Stimulated activated CD4-positive, alpha-beta T cell treated with anti-CD3 and anti-CD28 coated beads, Interleukin-12 subunit alpha, Interleukin-12 subunit beta, amount 100 ng/mL, for 4 hours (primary cell): Measurements from ENCODE around the gene RAP1A.
"Not testable (repeated sequence)": the region's sequence is repeated elsewhere in the genome, so short reads cannot be mapped to it uniquely, and the experiment has no call there.

Experiments used
- DNase-seq: peaks from one replicate; pipeline ENCODE4 v3.0.0-alpha.2; 2020

RAP1A gene

DNA sequence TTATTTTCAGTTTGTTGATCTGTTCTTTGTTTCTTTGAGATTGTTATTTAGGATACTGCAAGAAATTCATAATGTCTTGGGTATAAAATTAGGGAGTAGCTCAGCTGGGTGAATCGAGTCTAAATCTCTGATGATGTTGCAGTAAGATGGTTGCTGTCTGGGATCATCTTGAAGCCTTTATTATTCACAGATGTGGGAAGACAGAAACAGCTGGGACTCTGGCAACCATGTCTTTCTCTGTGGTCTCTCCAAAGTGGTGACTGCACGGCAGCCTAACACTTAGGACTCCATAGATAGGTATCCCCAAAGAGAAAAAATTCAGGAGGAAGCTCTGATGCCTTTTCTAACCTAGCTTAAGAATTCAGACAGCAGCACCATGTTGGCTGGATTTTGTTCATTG, 52.7 kb downstream of the RAP1A start:
- DNase-seq: no peak

DNA sequence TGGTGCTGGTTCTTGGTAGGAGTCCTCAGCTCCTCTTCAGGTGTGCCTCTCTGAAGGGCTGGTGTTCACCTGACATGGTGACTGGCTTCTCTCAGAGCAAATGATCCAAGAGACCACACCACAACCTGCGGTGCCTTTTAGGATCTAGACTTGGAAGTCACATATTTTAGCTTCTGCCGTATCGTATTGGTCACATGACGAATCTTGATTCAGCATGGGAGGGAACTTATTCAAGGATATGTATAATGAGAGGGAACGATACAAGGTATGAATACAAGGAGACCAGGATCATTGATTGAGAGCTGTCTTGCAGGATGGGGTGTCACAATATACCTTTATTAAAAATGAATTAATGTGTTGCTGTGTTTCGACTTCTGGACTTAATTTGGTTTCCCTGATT, 58.0 kb downstream of the RAP1A start:
- no peak for DNase-seq

- no peak for DNase-seq
Measured at GRCh38 chr1:111679541-111679940, 60.0 kb downstream of the RAP1A start.

GRCh38 chr1:111680212-111680800, 60.7 kb downstream of the RAP1A start:
- not testable (repeated sequence) for DNase-seq

DNA sequence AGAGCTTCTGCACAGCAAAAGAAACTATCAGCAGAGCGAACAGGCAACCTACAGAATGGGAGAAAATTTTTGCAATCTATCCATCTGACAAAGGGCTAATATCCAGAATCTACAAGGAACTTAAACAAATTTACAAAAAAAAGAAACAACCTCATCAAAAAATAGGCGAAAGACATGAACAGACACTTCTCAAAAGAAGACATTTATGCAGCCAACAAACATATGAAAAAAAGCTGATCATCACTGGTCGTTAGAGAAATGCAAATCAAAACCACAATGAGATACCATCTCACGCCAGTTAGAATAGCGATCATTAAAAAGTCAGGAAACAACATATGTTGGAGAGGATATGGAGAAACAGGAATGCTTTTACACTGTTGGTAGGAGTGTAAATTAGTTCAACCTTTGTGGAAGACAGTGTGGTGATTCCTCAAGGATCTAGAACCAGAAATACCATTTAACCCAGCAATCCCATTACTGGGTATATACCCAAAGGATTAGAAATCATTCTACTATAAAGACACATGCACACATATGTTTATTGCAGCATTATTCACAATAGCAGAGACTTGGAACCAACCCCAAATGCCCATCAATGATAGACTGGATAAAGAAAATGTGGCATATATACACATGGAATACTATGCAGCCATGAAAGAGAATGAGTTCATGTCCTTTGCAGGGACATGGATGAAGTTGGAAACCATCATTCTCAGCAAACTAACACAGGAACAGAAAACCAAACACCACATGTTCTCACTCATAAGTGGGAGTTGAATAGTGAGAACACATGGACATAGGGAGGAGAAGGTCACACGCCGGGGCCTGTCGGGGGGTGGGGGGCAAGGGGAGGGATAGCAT, 65.9 kb downstream of the RAP1A start:
- not testable (repeated sequence) for DNase-seq

DNA sequence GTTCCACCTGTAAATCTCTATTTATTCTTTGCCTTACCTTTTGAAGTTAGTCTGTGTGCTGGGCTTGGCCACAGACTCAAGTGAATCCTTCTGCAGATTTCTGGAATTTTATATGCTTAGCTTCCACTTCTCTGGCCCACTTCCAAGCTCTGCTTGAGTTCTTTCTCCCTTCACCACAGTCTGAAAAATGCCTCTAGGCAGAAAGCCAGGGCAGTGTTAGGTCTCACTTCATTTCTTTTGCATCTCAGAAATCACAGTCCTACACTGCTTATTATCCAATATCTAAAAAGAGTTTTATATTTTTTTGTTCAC, 70.7 kb downstream of the RAP1A start:
- no peak for DNase-seq

- DNase-seq: no peak
Measured at GRCh38 chr1:111691886-111692285, 72.3 kb downstream of the RAP1A start.

DNA sequence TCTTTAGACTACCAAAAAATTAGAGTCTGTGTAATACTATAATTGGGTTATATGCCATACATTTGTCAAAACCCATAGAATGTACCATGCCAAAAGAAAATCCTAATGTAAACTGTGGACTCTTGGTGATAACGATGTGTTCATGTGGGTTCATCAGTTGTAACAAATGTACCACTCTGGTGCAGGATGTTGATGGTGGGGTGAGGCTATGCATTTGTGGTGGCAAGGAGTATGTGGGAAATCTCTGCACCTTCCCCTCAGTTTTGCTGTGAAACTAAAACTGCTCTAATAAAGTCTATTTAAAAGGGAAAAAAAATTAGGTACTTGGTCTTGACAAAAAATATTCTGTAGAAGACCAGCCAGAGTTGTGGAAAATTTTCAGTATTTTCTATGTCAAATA, 76.2 kb downstream of the RAP1A start:
- DNase-seq: no peak

- no peak for DNase-seq
Measured at GRCh38 chr1:111696330-111696729, 76.7 kb downstream of the RAP1A start.

- DNase-seq: no peak
Measured at GRCh38 chr1:111699268-111699667, 79.7 kb downstream of the RAP1A start.

DNA sequence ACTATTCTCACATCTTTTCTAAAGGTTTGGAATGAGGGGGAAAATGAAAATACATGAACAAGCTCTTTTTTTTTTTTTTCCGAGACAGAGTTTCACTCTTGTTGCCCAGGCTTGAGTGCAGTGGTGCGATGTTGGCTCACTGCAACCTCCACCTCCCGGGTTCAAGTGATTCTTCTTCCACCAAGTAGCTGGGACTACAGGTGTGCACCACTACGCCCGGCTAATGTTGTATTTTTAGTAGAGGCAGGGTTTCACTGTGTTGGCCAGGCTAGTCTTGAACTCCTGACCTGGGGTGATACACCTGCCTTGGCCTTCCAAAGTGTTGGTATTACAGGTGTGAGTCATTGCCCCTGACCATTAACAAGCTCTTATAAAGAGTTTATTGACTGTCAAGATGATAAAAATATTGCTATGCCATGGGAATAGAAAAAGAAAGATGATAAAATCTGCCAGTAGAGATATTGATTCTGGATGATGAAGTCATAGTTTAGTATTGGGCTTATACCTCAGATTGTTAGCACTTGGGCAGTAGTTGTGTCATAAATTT, 83.0 kb downstream of the RAP1A start:
- no peak for DNase-seq

GRCh38 chr1:111704240-111704639, 84.7 kb downstream of the RAP1A start:
- no peak for DNase-seq

DNA sequence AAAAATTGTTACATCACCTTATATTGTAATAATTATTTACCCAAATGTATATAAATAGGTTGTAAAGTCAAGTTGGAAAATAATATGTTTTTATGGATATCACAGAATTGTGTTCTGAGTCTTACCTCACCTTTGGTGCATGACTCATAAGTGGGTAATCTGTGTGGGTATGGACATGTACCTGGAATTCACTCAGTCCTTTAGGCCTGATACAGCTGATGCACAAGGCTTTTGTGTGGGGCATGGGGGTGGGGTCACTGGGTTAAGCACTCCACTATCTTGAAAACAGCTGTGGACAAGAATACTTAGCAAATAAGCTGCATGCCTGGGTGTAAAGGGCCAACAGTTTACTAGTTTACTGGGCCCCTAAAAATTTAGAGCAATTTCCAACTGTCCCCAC, 85.2 kb downstream of the RAP1A start:
- DNase-seq: no peak

- no peak for DNase-seq
Measured at GRCh38 chr1:111705841-111706240, 86.3 kb downstream of the RAP1A start.

DNA sequence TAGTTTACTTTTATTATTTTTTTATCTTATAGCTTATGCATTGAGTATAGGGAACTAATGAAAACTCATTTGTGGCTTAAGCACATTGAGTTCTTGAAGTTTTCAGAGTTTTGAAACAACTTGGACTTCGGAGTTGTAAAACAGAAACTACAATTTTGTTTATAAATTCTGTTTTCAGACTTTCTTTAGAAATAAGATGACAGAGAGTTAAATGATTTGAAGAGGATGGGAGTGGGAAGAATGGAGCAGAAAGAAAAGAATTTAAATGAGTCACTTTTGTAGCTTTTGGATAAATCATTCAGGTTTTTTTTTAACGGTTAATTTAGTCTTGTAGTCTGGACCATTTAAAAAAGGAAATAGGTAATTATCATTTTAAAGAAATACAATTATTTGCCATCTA, 87.3 kb downstream of the RAP1A start:
- DNase-seq: no peak

DNA sequence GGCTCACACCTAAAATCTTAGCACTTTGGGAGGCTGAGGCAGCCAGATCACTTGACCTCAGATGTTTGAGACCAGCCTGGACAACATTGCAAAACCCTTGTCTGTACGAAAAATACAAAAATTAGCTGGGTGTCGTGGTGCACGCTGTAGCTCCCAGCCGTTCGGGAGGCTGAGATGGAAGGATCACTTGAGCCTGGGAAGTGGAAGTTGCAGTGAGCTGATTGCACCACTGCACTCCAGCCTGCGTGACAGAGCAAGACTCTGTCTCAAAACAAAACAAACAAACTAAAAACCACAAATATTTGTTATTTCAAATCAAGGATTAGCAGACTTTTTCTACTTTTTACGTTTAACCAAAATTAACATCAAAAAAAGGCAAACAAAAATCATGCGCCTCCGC, 88.3 kb downstream of the RAP1A start:
- DNase-seq: no peak

DNA sequence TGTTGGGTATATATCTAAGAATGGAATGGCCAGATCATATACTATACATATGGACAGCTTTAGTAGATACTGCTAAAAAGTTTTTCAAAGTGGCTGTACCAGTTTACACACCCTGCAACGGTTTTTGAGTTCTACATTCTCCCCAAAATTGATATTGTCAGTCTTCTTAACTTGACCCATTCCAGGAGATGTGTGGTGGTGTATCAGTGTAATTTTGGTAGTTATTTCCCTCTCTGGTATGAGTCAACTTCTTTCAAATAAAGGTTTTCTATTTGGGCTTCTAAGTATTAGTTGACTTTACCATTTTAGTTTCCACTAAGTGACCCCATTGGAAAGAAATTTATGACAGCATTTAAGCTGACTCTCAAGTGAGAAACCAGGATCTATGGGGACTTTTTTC, 90.4 kb downstream of the RAP1A start:
- no peak for DNase-seq

GRCh38 chr1:111716333-111716732, 96.7 kb downstream of the RAP1A start:
- DNase-seq: no peak

DNA sequence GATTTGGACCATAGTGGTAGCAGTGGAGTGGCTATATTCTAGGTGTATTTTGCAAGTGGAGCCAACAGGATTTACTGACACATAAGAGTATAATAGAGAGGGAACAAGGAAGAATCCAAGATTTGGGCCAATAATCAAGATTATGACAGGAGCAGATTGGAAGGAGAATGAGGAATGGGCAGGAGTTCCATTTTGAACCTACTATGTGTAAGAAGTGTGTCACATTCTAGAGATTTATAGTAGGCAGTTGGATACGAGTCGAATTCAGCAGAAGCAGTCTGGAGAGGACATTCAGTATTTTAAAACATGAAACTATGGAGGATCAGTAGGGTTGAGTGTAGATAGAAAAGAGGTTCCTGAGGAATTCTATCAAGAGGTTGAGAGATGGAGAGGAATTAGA, 97.9 kb downstream of the RAP1A start:
- no peak for DNase-seq

DNA sequence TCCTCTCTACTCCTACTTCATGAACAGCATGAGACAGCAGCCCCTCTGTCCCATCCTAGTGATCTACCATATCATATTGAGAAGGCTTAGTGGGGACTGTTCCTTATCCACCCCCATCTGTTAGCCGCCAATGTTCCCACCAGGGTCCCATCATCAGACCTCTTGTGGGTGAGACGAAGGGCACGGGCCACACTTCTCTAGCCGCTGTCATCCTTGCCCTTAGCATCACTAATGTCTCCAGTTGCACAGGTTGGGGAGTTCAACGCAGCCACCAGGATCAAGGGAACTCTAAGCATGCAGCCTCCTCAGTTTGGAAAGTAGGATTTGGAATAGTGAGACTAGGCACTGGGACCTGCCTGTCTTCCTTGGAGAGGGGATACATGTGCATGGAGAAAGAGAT, 99.5 kb downstream of the RAP1A start:
- DNase-seq: no peak

GRCh38 chr1:111719674-111720132, 100.1 kb downstream of the RAP1A start:
- no peak for DNase-seq

DNA sequence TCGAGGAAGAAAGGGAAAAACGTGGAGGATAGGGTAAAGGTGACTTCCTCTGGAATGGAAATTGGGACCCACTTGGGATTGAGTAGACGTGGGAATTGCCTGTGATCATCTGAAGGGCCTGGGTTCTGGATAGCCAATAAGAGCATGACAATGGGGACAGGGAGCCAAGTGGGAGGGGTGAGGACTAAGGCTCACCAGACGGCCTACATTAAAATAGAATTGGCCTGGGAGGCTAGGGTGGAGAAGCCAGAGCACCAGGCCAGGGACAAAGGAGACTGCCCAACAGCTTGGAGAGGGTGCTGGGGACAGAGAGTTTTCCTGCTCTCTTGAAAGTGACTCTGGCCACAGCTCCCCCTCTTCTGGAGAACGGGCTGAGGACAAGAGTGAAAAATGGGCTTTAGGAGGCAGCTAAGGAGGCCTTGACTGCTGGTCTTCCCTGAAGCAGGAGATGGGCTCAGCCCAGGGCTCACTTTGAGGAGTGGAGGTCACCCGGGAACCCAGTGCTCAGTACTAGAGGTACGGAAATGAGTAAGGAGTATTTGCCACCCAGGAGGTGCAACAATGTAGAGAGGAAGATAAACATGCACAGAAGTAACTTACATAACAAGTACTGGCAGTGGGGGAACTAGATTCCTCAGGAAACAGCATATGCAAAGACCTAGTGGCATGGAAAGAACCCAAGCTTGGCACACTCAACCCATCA, 100.8 kb downstream of the RAP1A start:
- DNase-seq: no peak

GRCh38 chr1:111720977-111721786, 101.6 kb downstream of the RAP1A start:
- no peak for DNase-seq
